AG10803 (cell line): ENCODE data around the gene RGMB.
"Not testable (repeated sequence)": the region's sequence is repeated elsewhere in the genome, so short reads cannot be mapped to it uniquely, and the experiment has no call there.

Source experiments
- DNase-seq: peaks from one replicate; pipeline ENCODE4 v3.0.0; 2010; ENCODE audit warnings: low read depth
- H3K4me3 ChIP-seq: 2 replicates; pipeline ENCODE4 v1.5.1; 2011; ENCODE audit warnings: mild to moderate bottlenecking, low read length, control low read depth
- CTCF ChIP-seq: conservative IDR thresholded peaks from 2 replicates; pipeline ENCODE4 v1.5.1; 2011; ENCODE audit warnings: mild to moderate bottlenecking, low read length, control low read depth, inconsistent platforms

RGMB gene, protein sequence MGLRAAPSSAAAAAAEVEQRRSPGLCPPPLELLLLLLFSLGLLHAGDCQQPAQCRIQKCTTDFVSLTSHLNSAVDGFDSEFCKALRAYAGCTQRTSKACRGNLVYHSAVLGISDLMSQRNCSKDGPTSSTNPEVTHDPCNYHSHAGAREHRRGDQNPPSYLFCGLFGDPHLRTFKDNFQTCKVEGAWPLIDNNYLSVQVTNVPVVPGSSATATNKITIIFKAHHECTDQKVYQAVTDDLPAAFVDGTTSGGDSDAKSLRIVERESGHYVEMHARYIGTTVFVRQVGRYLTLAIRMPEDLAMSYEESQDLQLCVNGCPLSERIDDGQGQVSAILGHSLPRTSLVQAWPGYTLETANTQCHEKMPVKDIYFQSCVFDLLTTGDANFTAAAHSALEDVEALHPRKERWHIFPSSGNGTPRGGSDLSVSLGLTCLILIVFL

DNA sequence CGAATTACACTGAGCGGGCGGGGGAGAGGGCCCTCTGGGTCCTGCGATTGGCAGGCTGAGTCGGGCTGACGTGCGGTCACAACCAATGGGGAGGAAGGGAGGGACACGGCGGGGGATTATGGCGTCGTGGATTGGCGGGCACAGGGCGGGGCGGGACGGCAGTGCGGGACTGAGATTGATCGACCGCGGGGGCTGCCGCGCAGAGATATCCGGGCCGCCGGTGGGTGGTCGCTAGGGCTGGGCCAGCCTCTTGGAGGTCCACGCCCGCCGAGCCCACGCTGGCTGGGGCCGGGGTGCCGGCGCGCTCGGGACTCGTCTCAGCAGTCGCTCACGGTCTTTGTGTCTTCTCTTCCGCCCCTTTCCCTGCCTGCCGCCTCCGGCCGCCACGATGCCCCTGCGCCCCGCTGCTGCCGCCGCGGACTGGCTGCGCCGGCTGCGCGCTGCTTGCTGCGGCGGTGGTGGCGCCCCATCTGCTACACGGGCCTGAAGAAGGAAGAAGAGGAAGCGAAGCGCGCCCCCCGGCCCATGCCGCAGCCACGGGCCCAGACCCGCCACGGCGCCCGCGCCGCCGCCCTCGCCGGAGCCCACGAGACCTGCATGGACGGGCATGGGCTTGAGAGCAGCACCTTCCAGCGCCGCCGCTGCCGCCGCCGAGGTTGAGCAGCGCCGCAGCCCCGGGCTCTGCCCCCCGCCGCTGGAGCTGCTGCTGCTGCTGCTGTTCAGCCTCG is at the start of gene RGMB:
Gene RGMB (plus strand): TSS at position 200 of the 728 bp plus-strand sequence. CDS start 408 bp downstream, at position 608.
- no peak for TF ChIP-seq CTCF
- peak; percentile 100 for DNase-seq
- H3K4me3 ChIP-seq, result peak within 1 kb of the TSS; percentile 81

- no peak for DNase-seq
- H3K4me3 ChIP-seq, result no peak overlapping the region
- no peak for TF ChIP-seq CTCF
Measured at GRCh38 chr5:98726258-98726657, 47.2 kb upstream of the RGMB start.

- TF ChIP-seq CTCF, result no peak
- H3K4me3 ChIP-seq, result no peak overlapping the region
- DNase-seq, result no peak
Measured at GRCh38 chr5:98727686-98728085, 45.8 kb upstream of the RGMB start.

DNA sequence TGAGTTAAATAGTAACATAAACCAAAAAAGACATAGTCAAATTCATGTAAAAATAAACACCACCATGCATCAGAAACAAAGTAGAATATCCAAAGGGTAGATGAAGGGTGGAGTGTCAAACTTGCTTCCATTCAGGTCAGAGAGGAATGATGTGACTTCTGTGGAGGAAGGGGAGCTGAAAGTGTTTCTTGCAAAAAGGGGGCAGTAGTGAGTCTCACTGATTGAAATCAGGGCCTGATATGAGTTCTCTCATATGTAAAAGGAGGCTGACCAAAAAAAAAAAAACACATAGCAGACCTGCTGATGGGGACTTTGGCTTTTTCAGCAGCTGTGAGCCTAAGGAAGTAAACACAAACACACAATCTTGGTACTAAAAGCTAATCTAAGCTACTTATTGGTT is 38.8 kb upstream of the RGMB start:
- no peak overlapping the region for H3K4me3 ChIP-seq
- no peak for DNase-seq
- TF ChIP-seq CTCF, result no peak

DNA sequence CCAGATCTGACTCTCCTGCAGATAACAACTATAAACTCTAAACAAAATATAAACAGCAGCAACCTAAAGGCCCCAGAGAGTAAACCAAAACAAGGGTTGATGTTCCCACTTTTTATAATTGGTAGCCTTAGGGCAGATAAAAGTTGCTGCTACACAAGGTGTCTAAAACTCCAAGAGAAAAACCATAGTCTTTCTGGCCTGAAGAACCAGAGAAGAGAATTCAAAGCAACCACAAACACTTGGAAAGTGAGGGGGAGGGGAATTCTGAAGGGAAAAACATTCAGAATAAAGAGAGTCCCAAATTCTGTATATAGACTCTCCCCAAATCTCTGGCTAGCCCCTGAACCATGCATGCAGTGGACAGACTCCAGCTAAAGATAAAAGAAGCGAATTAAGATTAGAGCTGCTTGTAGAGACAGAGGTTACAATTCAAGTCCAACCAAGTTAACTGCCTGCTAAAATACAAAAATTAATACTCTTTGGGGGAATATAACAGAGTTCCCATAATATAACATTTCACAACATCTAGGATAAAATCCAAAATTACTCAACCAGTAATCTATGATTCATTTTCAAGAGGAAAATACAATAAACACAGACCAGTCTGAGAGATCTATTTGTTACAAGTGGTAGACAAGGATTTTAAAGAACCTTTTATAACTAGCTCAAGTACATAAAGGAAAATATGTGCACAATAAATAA is 37.5 kb upstream of the RGMB start:
- no peak for TF ChIP-seq CTCF
- DNase-seq, result peak; percentile 75
- H3K4me3 ChIP-seq, result no peak overlapping the region

- TF ChIP-seq CTCF, result no peak
- no peak overlapping the region for H3K4me3 ChIP-seq
- no peak for DNase-seq
Measured at GRCh38 chr5:98736753-98737152, 36.7 kb upstream of the RGMB start.

- not testable (repeated sequence) for H3K4me3 ChIP-seq
Measured at GRCh38 chr5:98737441-98737840, 36.0 kb upstream of the RGMB start.

DNA sequence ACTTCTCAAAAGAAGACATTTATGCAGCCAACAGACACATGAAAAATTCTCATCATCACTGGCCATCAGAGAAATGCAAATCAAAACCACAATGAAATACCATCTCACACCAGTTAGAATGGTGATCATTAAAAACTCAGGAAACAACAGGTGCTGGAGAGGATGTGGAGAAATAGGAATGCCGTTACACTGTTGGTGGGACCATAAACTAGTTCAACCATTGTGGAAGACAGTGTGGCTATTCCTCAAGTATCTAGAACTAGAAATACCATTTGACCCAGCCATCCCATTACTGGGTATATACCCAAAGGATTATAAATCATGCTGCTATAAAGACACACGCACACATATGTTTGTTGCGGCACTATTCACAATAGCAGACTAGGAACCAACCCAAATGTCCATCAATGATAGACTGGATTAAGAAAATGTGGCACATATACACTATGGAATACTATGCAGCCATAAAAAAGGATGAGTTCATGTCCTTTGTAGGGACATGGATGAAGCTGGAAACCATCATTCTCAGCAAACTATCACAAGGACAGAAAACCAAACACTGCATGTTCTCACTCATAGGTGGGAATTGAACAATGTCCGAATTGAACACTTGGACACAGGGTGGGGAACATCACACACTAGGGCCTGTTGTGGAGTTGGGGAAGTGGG is 34.8 kb upstream of the RGMB start:
- not testable (repeated sequence) for H3K4me3 ChIP-seq, DNase-seq

More at GRCh38 chr5:98737441-98737840, 36.0 kb upstream of the RGMB start:
- not testable (repeated sequence) for DNase-seq
